Body of pancreas (tissue), 4 donors: Measurements from ENCODE around the gene PLCG2.

ENCODE experiments used
- POLR2A ChIP-seq, 3 donors: fragments of 450-650 bp; IDR thresholded peaks; one replicate each; pipeline ENCODE4 v1.6.1; 2016; ENCODE audit warnings: antibody characterized with exemption in 3 of 3, mild to moderate bottlenecking in 2 of 3
- TF ChIP-seq, protein P1 (sequence below), 7 experiments: fragments of 450-650 bp in 4 of 7; fragments of 200-600 bp in 3 of 7; sonication (generic) in 3 of 7; IDR thresholded peaks; one replicate each; pipeline ENCODE4 v1.5.1; 2016 to 2019; ENCODE audit warnings: antibody characterized with exemption in 7 of 7

DNA sequence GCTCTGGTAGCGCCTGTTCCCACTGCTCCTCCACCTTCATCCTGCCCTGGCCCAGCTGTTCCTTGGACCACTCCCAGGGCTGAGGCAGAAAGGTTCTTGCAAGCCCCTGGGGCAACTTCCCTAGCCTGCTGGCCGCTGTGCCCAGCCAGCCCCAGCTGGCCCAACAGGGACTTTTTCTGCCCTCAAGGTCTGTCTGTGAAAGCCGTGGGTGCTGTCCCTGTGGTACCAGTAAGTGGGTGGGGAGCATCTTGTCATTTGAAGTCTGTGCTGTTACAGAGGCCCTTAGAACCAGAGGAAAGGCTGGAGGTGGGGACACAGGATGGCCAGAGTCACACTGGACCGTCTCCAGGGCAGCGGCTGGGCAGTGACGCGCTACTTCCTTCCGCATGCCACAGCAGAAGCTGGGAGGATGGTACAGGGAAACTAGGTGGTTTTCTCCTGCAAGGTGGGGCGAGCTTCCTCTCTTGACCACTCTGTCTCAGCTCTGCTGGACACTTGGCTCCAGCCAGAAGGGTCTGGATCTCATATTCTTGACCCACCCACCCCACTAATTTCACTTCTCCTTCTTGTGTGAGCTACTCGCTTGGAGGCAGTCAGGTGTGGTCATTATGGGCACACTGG is 87.8 kb downstream of the PLCG2 start:
- TF ChIP-seq, protein P1, sequence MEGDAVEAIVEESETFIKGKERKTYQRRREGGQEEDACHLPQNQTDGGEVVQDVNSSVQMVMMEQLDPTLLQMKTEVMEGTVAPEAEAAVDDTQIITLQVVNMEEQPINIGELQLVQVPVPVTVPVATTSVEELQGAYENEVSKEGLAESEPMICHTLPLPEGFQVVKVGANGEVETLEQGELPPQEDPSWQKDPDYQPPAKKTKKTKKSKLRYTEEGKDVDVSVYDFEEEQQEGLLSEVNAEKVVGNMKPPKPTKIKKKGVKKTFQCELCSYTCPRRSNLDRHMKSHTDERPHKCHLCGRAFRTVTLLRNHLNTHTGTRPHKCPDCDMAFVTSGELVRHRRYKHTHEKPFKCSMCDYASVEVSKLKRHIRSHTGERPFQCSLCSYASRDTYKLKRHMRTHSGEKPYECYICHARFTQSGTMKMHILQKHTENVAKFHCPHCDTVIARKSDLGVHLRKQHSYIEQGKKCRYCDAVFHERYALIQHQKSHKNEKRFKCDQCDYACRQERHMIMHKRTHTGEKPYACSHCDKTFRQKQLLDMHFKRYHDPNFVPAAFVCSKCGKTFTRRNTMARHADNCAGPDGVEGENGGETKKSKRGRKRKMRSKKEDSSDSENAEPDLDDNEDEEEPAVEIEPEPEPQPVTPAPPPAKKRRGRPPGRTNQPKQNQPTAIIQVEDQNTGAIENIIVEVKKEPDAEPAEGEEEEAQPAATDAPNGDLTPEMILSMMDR (IDR thresholded peaks at IDR 0.05) = no peak
- no peak for TF ChIP-seq POLR2A (IDR thresholded peaks at IDR 0.05)
